ENCODE measurements around the gene ARHGAP18. TPM values are rescaled to one million over a fixed set of nuclear protein-coding genes. Genes with fewer than 3 reads are reported as not detected.

The ARHGAP18 gene
- total RNA-seq, 1 donor from 2014 or later = 5.6 TPM

- no peak overlapping the region for H3K4me3 ChIP-seq
- intact Hi-C loops (cut with micrococcal nuclease) = no loop called here
- H3K27ac ChIP-seq (replicated peaks) = no peak overlapping the region
- H3K4me1 ChIP-seq = no peaks in the 10 kb centered on the region
- no peaks in the 10 kb centered on the region for H3K27me3 ChIP-seq (ENCODE audit: low read depth)
- no peaks in the 10 kb centered on the region for H3K9me3 ChIP-seq (replicated peaks)
- TF ChIP-seq CTCF (IDR thresholded peaks at IDR 0.05; ENCODE audit: borderline replicate concordance) = no peak
- H3K36me3 ChIP-seq = peaks cover 3% of the 10 kb centered on the region
- no peak for DNase-seq
Observed at GRCh38 chr6:129586815-129587214, 123.2 kb downstream of the ARHGAP18 start.

- H3K36me3 ChIP-seq = peaks cover 2% of the 10 kb centered on the region
- intact Hi-C loops (cut with micrococcal nuclease) = no loop called here
Observed at GRCh38 chr6:129583866-129584265, 126.1 kb downstream of the ARHGAP18 start.

GRCh38 chr6:129578315-129578714 lies 131.7 kb downstream of the ARHGAP18 start:
- Histone ChIP-seq H3K36me3 (peaks cover 2% of the 10 kb centered on the region), H3K4me1 (peaks cover 3% of the 10 kb centered on the region), H3K9me3 (replicated peaks) (no peaks in the 10 kb centered on the region), H3K4me3 (no peak overlapping the region), H3K27ac (replicated peaks) (no peak overlapping the region), H3K27me3 (ENCODE audit: low read depth) (no peaks in the 10 kb centered on the region)
- intact Hi-C loops (cut with micrococcal nuclease) = no loop called here
- DNase-seq = no peak
- TF ChIP-seq CTCF (IDR thresholded peaks at IDR 0.05; ENCODE audit: borderline replicate concordance) = no peak

More at GRCh38 chr6:129583866-129584265, 126.1 kb downstream of the ARHGAP18 start:
- Histone ChIP-seq H3K4me3 (no peak overlapping the region), H3K9me3 (replicated peaks) (no peaks in the 10 kb centered on the region), H3K27me3 (ENCODE audit: low read depth) (no peaks in the 10 kb centered on the region), H3K4me1 (no peaks in the 10 kb centered on the region), H3K27ac (replicated peaks) (no peak overlapping the region)
- no peak for TF ChIP-seq CTCF (IDR thresholded peaks at IDR 0.05; ENCODE audit: borderline replicate concordance)
- DNase-seq = no peak

- intact Hi-C loops (cut with micrococcal nuclease) = no loop called here
- Histone ChIP-seq H3K27me3 (ENCODE audit: low read depth) (no peaks in the 10 kb centered on the region), H3K9me3 (replicated peaks) (no peaks in the 10 kb centered on the region), H3K36me3 (peaks cover 2% of the 10 kb centered on the region), H3K4me1 (peaks cover 3% of the 10 kb centered on the region), H3K4me3 (no peak overlapping the region), H3K27ac (replicated peaks) (no peak overlapping the region)
- no peak for TF ChIP-seq CTCF (IDR thresholded peaks at IDR 0.05; ENCODE audit: borderline replicate concordance)
- no peak for DNase-seq
Observed at GRCh38 chr6:129577691-129578090, 132.3 kb downstream of the ARHGAP18 start.

- H3K4me1 ChIP-seq = peaks cover 3% of the 10 kb centered on the region
- no peaks in the 10 kb centered on the region for H3K27me3 ChIP-seq (ENCODE audit: low read depth)
- no peak overlapping the region for H3K27ac ChIP-seq (replicated peaks)
- peaks cover 5% of the 10 kb centered on the region for H3K9me3 ChIP-seq (replicated peaks)
- no peak overlapping the region for H3K4me3 ChIP-seq
- intact Hi-C loops (cut with micrococcal nuclease) = no loop called here
- no peak for DNase-seq
- H3K36me3 ChIP-seq = peaks cover 2% of the 10 kb centered on the region
- TF ChIP-seq CTCF (IDR thresholded peaks at IDR 0.05; ENCODE audit: borderline replicate concordance) = no peak
Observed at GRCh38 chr6:129576456-129576855, 133.5 kb downstream of the ARHGAP18 start.
